GM12875 (cell line): ENCODE results near the gene GNAO1.

Experiments used
- H3K4me3 ChIP-seq: one replicate; pipeline ENCODE4 v1.5.1; 2011; ENCODE audit warnings: low read depth, low read length, control low read depth
- CTCF ChIP-seq: IDR thresholded peaks from 2 replicates; pipeline ENCODE4 v1.5.1; 2011; ENCODE audit warnings: low read depth, mild to moderate bottlenecking, control low read depth, inconsistent platforms, low read length, moderate library complexity, borderline replicate concordance; ENCODE audit not compliant: insufficient read depth

Gene GNAO1

GRCh38 chr16:56295059-56295665 lies 103.9 kb downstream of the GNAO1 start:
- TF ChIP-seq CTCF = no peak
- no peak overlapping the region for H3K4me3 ChIP-seq

- H3K4me3 ChIP-seq = no peak overlapping the region
- no peak for TF ChIP-seq CTCF
Measured at GRCh38 chr16:56295739-56296527, 104.6 kb downstream of the GNAO1 start.

- no peak for TF ChIP-seq CTCF
- H3K4me3 ChIP-seq = no peak overlapping the region
Measured at GRCh38 chr16:56297684-56298083, 106.4 kb downstream of the GNAO1 start.

- no peak for TF ChIP-seq CTCF
- H3K4me3 ChIP-seq = no peak overlapping the region
Measured at GRCh38 chr16:56298116-56298515, 106.8 kb downstream of the GNAO1 start.

- no peak overlapping the region for H3K4me3 ChIP-seq
- TF ChIP-seq CTCF = no peak
Measured at GRCh38 chr16:56298948-56299596, 107.8 kb downstream of the GNAO1 start.

- no peak for TF ChIP-seq CTCF
- H3K4me3 ChIP-seq = no peak overlapping the region
Measured at GRCh38 chr16:56300242-56300623, 108.9 kb downstream of the GNAO1 start.
